Anterior cingulate cortex (tissue), 58 donors: ENCODE measurements around the gene ZNF518A.

Source experiments
- DNase-seq, 58 donors: peaks; one replicate each; lab custom pipeline; 2025; lab: John Stamatoyannopoulos, UW

ZNF518A gene, protein sequence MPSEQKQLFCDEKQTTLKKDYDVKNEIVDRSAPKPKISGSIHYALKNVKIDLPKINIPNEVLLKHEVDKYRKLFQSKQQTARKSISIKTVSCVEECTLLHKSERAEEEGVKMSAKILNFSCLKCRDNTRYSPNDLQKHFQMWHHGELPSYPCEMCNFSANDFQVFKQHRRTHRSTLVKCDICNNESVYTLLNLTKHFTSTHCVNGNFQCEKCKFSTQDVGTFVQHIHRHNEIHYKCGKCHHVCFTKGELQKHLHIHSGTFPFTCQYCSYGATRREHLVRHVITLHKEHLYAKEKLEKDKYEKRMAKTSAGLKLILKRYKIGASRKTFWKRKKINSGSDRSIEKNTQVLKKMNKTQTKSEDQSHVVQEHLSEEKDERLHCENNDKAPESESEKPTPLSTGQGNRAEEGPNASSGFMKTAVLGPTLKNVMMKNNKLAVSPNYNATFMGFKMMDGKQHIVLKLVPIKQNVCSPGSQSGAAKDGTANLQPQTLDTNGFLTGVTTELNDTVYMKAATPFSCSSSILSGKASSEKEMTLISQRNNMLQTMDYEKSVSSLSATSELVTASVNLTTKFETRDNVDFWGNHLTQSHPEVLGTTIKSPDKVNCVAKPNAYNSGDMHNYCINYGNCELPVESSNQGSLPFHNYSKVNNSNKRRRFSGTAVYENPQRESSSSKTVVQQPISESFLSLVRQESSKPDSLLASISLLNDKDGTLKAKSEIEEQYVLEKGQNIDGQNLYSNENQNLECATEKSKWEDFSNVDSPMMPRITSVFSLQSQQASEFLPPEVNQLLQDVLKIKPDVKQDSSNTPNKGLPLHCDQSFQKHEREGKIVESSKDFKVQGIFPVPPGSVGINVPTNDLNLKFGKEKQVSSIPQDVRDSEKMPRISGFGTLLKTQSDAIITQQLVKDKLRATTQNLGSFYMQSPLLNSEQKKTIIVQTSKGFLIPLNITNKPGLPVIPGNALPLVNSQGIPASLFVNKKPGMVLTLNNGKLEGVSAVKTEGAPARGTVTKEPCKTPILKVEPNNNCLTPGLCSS (N-terminal part only)

DNA sequence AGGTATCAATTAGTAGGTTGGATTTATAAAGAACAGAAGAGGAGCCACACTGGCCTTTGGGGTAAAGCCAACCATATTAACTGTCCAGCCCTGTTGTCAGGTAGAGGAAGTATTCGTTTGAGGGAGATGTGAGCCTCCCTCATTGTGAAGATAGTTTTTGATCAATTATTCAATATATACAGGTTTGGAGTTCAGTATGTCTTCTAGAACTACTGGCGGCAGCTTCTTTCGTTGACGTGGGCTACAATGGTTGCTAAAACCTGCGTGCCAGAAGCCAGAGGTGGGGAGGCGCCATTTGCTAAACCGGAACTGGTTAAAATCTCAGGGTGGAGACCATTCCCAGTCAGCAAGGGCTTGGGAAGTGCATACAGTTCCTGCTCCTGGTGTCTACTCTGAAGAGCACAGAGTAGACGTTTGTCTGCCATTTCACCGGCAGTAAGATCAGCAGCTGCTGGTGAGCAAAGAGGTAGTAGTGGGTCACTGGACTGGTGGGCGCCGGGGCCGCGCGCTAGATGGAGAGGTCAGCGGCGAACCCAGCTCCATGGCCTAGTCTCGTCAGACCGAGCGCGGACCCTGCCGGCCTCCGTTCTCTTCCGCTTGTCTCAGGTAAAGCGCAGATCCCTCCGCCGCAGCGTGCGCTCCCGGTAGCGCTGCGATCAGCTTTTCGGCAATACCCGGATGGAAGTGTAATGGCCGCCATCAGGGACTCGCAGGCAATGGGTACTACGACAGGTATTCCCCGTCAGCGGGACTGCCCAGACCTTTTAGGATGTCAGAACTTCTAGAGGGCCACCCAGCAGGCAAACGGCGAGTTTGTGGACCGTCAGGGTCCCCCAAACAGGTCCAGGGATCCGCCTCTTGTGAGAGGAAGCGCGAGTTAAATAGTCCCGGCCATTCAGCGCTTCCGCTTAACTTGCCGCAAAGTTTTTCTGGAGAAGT is at the start of gene ZNF518A:
Gene ZNF518A, plus strand, starts transcription at position 911 of the 939 bp plus-strand sequence. CDS start 26,026 bp downstream, outside the sequence.
- peak; percentile 54 to 95 (median 85) for DNase-seq

DNA sequence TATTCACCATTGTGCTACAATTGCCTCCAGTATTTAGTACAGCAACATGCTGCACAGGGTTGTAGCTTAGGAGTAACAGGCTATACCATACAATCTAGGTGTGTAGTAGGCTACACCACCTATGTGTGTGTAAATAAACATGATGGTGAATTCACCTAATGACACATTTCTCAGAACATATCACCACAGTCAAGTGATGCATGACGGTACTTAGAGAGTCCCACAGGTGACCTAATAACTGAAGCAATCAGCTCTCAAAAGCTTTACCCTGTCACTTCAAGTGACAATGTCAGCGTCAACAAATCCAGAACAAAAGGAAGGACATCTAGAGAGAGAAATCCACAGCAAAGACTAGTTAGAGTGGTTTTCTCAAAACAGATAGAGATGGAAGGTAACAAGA is 47.9 kb upstream of the ZNF518A start:
- no peak for DNase-seq

DNA sequence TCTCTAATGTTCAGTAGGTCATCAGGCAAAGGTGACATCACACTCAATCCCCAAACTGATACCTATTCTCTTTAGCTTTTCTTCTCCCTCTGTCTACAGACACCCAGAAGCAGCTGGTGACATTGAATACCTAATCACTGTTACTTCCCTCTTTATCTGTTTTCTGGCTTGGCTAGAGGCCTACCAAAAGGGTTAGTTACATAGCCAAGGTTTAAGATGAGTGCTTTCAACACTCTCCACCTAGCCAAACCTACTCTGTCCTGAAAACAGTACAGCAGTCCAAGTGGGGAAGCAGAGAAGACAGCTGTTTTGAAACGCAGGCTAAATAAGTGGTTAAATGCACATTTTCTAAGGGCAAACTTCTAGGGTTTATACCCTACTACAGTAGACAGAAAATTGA is 47.3 kb upstream of the ZNF518A start:
- DNase-seq, result no peak

DNA sequence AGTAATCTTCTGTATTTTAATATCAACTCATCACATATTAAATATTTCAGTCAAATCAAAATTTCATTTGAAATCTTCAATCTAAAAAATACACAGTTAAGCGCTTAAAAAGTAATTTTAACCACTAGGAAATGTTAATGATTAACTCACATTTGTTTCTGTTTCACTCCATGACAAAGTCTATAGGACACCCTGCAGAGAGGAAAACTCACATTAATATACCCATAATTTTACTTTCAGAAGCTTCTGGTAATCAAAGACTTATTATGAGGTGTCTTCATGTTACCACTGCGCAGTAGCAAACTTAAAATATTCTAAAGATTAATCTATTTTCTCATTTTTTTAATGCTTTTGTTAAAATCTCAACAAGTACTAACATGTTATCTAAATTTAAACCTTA is 41.0 kb upstream of the ZNF518A start:
- DNase-seq, result no peak

DNA sequence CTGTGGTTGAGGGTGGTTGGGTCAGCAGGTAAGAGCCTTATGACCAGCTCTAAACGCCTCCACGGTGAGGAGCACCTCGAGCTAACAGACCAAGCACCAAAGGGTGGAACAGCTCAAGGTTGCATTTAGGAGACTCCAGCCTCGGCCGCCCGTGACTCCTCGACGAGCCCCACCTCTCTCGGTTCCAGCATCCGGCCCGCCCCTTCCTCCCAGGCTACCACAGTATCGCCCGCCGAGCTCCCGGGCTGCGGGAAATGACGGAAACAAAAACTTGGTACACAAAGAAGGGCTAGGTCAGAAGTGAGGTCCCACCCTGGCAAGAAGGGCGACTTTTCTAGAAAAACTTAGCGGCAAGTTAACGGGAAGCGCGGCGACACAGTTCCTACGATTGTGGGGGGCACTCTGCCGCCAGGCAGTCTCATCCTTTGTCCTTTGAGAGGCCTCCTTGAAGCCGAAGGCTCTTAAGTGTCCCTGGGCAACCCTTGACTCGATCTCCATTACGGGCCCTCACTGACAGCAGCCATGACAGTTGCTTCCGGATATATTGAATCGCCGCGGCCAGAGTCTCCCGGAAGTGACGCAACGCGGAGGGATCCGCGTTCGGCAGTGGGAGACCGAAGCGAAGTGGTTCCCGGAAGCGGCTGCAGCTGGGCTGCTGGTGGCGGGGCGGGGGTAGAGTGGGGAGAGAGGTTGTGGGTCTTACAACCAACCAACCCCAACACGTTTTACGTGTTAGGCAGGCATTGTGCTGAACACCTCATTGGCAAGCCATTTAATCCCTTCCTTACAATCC is 40.2 kb upstream of the ZNF518A start:
- peak; percentile 37 to 92 (median 82) for DNase-seq

DNA sequence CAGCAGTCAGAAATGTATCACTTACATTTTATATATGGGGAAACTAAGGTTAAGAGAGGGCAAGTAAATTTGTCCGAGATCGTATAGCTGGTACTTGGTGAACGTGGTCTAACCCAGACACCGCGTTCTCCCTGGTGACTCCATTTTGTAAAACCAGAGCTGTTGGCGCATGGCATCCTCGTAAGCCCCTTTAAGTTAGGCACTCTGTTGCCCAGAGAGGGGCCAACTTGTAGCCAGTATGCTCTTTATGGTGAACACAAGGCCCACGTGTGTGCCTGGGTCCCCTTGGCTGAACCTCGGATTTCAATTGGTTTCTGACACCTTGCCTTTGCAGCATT is 39.7 kb upstream of the ZNF518A start:
- peak in 1 of 58 donors; percentile 9 for DNase-seq

DNA sequence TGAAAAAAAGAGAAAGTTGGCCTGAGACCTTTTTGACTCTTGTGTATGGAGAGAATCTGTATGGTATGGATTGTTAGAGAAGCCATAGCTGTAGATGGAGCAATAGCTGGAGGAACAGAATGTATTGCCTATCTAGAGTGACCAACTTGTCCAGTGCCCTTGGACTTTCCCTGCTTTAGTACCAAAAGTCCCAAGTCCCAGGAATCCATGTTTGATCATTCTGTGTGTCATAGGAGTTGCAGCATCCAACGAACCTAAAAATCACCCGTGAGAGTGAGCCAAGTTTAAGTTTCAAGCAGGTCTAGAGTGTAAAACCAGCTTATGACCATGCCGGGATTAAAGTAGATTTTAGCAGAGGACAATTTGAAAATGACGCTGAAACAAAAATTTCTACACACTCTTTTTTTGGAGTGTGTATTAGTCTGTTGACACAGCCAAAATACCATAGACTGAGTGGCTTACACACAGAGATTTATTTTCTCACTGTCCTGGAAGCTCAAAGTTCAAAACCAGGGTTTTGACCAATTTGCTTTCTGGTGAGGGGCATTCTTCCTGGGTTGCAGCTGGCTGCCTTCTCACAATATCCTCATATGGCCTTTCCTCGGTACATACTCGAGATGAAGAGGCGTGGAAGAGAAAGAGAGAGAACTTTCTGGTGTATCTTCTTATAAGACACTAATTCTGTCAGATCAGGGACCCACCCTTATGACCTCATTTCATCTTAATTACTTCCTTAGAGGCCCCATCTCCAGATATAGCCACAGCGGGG is 36.9 kb upstream of the ZNF518A start:
- DNase-seq, result no peak

DNA sequence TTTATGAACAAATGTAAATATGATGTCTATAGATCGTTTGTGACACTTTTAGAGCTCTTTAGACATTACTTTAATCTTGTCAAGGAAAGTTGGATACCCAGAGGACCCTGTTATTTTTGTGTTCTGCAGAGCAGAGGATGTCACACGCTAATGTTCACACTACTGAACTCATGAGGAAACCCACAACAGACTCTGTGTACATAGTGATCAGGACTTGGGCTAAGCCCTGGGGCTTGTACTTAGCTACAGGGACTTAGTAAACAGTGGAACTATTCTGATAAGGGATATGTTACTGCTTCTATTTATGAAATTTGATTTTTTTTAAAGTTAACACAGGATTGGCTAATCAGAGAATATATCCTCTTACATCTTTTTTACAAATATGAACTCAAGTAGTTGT is 36.1 kb upstream of the ZNF518A start:
- no peak for DNase-seq

DNA sequence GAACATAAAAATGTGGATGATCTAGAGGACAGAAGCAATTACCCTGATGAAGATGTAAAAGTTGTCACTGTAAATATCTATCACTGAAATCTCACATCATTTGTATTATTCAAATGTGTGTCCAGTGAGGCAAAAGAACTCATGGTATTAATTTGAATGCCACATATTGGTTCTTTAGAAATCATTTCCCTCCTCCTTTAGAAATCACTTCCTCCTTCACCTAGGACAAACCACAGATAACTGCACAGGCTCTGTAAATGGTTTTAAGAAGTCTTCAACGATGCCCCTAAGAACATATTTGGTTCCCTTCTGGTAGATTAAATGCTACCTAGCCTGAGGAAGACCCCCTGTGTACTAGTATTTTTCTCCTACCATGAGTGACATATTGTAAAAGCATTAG is 33.1 kb upstream of the ZNF518A start:
- DNase-seq, result no peak

DNA sequence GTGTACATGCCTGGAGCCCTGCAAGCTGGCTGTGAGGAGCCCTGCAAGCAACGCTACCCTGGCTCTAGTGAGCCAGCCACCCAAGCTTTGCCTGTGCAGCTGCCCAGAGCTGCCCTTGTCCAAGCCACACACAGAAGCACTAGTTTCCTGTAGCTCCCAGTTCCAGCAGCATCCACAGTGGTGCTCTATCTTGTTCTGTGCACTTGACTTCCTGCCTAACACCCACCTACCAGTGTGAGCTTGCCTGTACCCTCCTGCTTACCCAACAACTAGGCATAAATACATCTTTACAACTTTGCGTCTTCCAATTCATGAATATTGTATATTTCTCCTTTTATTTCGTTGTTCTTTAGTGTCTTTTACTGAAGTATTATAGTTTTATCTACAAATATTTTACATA is 32.2 kb upstream of the ZNF518A start:
- no peak for DNase-seq

DNA sequence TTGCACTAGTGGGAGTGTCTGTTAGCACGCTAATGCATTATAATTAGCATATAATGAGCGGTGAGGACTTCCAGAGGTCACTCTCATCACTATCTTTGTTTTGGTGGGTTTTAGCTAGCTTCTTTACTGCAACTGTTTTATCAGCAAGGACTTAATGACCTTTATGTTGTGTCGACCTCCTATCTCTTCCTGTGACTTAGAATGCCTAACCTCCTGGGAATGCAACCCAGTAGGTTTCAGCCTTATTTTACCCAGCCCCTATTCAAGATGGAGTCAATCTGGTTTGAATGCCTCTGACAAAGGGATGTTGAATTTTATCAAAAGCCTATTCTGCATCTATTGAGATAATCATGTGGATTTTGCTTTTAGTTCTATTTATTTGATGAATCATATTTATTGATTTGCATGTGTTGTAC is 22.5 kb upstream of the ZNF518A start:
- no peak for DNase-seq

DNA sequence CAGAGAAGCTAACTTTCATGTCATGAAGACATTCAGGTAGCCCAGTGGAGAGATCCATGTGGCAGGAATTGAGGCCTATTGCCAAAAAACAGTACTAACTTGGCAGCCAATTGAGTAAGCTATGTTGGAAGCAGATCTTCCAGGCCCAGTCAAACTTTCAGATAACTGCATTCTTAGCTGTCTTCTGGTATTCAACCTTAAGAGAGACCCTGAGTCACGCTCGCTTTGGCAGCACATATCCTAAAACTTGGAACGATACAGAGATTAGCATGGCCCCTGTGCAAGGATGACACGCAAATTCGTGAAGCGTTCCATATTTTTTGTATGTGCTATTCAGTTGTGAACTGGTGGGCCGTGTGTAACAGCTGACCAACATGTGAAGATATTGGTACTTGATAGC is 17.6 kb upstream of the ZNF518A start:
- DNase-seq, result no peak

DNA sequence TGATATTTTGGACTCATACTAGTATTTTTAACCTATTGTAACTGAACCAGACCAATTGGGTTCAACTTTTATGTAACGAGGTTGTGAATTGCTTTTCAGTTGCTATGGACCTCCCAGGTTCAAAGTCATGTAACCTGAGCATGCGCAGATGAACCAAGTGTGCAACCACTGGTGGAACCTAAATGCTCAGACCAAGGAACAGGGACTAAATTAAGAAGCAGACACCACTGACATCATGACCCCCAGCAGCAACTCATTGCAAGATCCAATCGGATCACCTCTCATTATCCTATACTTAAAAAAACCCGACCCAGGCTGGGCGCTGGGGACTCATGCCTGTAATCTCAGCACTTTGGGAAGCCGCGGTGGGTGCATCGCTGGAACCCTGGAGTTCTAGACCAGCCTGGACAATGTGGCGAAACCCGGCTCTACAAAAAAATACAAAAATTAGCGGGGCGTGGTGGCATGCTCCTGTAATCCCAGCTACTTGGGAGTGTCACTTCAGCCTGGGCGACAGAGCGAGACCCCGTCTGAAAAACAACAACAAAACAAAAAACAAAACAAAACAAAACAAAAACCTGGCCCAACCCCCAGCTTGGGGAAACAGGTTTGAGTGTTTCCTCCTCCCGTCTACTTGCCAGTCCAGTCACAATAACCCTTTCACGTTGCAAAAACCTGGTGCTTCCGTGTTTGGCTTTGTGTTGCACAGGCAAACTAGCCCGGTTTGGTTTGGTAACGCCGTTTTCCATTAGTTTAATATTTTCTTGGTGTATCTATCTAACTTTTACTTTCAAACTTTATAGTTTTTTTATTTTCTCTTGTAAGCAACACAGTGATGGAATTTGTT is 11.3 kb upstream of the ZNF518A start:
- no peak for DNase-seq

DNA sequence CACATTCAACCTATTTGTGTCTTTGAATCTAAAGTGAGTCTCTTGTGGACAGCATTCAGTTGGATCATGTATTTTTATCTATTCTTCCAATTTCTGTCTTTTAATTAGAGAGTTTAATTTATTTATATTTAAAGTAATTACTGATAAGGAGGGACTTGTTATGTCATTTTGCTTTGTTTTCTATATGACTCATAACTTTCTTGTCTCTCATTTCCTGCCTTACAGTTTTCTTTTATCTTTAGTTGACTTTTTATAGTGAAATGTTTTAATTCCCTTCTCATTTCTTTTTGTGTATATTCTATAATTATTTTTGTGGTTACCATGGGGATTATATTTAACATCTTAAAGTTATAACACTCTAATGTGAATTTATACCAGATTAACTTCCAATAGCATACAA is 7.3 kb upstream of the ZNF518A start:
- no peak for DNase-seq

DNA sequence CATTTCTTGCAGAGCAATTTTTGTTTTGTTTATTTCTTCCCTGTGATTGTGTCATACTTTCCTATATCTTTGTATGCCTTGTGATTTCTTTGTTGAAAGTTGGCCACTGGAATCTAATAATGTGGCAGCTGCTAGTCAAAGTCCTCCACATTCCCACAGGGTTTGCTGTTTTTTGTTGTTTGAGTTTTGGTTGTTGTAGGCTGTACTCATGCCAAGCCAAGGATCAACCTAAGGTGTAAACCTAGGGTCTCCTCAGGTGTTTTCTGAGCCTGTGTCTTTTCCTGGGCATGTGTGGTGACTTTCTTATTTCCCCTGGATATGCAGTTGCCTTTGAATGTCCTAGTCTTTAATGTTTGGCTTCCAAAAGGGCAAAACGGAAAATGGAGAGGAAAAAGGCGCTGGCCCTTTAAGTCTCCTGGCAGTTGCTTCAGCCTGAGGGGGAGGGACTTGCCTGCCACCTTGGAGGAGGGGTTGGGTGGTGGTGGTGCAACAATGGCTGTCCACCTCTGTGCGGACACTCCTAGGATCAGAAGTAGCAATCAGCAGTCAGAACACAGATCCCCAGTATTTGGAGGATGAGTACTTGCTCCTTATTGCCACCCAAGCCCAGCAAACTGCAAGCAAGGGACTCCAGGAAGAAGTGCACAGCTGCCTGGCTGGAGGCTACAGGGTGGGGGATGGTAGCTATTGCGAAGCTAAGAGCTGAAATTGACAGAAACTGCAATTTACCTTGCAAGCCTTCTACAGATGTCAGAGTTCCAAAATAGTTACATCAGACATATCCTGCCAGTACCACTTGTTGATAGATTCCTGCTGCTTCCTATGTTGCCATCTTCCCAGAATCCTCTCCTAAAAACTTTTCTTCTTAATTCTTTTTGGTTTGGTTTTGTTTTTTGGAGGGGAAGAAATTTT is 5.6 kb upstream of the ZNF518A start:
- DNase-seq, result no peak

DNA sequence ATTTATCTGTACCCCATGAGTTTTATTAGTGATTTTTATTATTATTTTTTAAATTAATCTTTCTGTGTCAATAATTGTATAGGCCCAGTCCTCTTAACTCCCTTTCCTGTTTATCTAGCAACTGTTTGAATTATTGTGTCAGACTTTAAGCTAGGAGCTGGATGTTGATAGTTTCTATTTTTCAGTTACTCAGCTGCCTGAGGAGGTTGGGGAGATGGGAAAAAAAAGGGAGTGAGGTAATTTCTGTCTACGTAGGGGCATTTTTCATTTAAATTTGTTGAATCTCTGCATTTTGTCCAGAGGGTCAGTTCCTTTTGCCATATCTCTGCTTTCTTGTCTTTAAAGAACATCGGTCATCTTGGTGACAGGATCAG is 5.0 kb upstream of the ZNF518A start:
- DNase-seq, result no peak
